H9 (cell line): Measurements from ENCODE around the gene CDKN2AIPNL. TPM values are rescaled to one million over a fixed set of nuclear protein-coding genes. Genes with fewer than 3 reads are reported as not detected.

Experiments used
- DNase-seq: peaks from one replicate; pipeline ENCODE4 v3.0.0-alpha.2; 2017
- H2AFZ ChIP-seq: one replicate; pipeline ENCODE4 v1.6.1; 2013; ENCODE audit warnings: mild to moderate bottlenecking, low read length, control low read depth, moderate library complexity
- H2AK5ac ChIP-seq: 2 replicates; pipeline ENCODE4 v1.6.1; 2013; ENCODE audit warnings: low read length, control low read depth, mixed read lengths; ENCODE audit not compliant: insufficient read length
- H2BK120ac ChIP-seq: one replicate; pipeline ENCODE4 v1.6.1; 2013; ENCODE audit warnings: low read depth, mild to moderate bottlenecking, low read length, control low read depth, inconsistent platforms; ENCODE audit not compliant: poor library complexity, severe bottlenecking
- H2BK12ac ChIP-seq: 2 replicates; pipeline ENCODE4 v1.6.1; 2013; ENCODE audit warnings: low read length, control low read depth, mixed read lengths, low read depth; ENCODE audit not compliant: insufficient read length
- H2BK15ac ChIP-seq: 2 replicates; pipeline ENCODE4 v1.6.1; 2013; ENCODE audit warnings: low read depth, low read length, control low read depth
- H2BK20ac ChIP-seq: one replicate; pipeline ENCODE4 v1.6.1; 2013; ENCODE audit warnings: low read depth, mild to moderate bottlenecking, low read length, control low read depth, inconsistent platforms; ENCODE audit not compliant: poor library complexity, severe bottlenecking
- H2BK5ac ChIP-seq: 2 replicates; pipeline ENCODE4 v1.6.1; 2013; ENCODE audit warnings: low read length, control low read depth, mixed read lengths; ENCODE audit not compliant: insufficient read length
- H3K14ac ChIP-seq: 2 replicates; pipeline ENCODE4 v1.6.1; 2013; ENCODE audit warnings: low read length, control low read depth; ENCODE audit not compliant: insufficient read depth
- H3K18ac ChIP-seq: 2 replicates; pipeline ENCODE4 v1.6.1; 2013; ENCODE audit warnings: low read depth, mild to moderate bottlenecking, mixed read lengths, low read length, control low read depth; ENCODE audit not compliant: insufficient read length
- H3K23ac ChIP-seq: 2 replicates; pipeline ENCODE4 v1.6.1; 2013; ENCODE audit warnings: low read length, control low read depth, mixed read lengths, low read depth; ENCODE audit not compliant: insufficient read length
- H3K23me2 ChIP-seq: 2 replicates; pipeline ENCODE4 v1.6.1; 2013; ENCODE audit warnings: low read depth, mild to moderate bottlenecking, mixed read lengths, low read length, control low read depth; ENCODE audit not compliant: insufficient read length, poor library complexity, severe bottlenecking
- H3K27ac ChIP-seq: 2 replicates; pipeline ENCODE4 v1.5.1; 2013; ENCODE audit warnings: low read length, control low read depth, mixed read lengths, low read depth; ENCODE audit not compliant: insufficient read length
- H3K27me3 ChIP-seq: 2 replicates; pipeline ENCODE4 v1.6.1; 2013; ENCODE audit warnings: low read length, control low read depth, inconsistent platforms; ENCODE audit not compliant: insufficient read depth
- H3K4ac ChIP-seq: 2 replicates; pipeline ENCODE4 v1.6.1; 2013; ENCODE audit warnings: low read depth, mild to moderate bottlenecking, control low read depth, inconsistent platforms, low read length, moderate library complexity
- H3K4me1 ChIP-seq: 2 replicates; pipeline ENCODE4 v1.6.1; 2013; ENCODE audit warnings: low read length, control low read depth, inconsistent platforms; ENCODE audit not compliant: insufficient read depth
- H3K4me2 ChIP-seq: 2 replicates; pipeline ENCODE4 v1.6.1; 2013; ENCODE audit warnings: low read length, control low read depth, mixed read lengths; ENCODE audit not compliant: insufficient read length, insufficient read depth
- H3K56ac ChIP-seq: 2 replicates; pipeline ENCODE4 v1.6.1; 2013; ENCODE audit warnings: low read depth, mild to moderate bottlenecking, mixed read lengths, low read length, control low read depth; ENCODE audit not compliant: insufficient read length
- H3K79me1 ChIP-seq: 2 replicates; pipeline ENCODE4 v1.6.1; 2013; ENCODE audit warnings: low read depth, mild to moderate bottlenecking, moderate library complexity, low read length, control low read depth, inconsistent platforms; ENCODE audit not compliant: insufficient read depth, poor library complexity, severe bottlenecking
- H3K79me2 ChIP-seq: 2 replicates; pipeline ENCODE4 v1.6.1; 2013; ENCODE audit warnings: low read length, control low read depth, inconsistent platforms; ENCODE audit not compliant: insufficient read depth
- H3K9ac ChIP-seq: 2 replicates; pipeline ENCODE4 v1.6.1; 2013; ENCODE audit warnings: low read length, control low read depth, mixed read lengths; ENCODE audit not compliant: insufficient read length; ENCODE audit errors: extremely low read depth
- H3K9me3 ChIP-seq: one replicate; pipeline ENCODE4 v1.6.1; 2013; ENCODE audit warnings: low read depth, low read length, inconsistent platforms; ENCODE audit not compliant: control insufficient read depth
- H3T11ph ChIP-seq: one replicate; pipeline ENCODE4 v1.6.1; 2013; ENCODE audit warnings: mild to moderate bottlenecking, low read length, control low read depth, inconsistent platforms
- H4K20me1 ChIP-seq: one replicate; pipeline ENCODE4 v1.6.1; 2013; ENCODE audit not compliant: control insufficient read depth, insufficient read length, insufficient read depth
- H4K5ac ChIP-seq: 2 replicates; pipeline ENCODE4 v1.6.1; 2013; ENCODE audit warnings: low read depth, mild to moderate bottlenecking, mixed read lengths, low read length, control low read depth; ENCODE audit not compliant: insufficient read length
- H4K8ac ChIP-seq: replicated peaks from 2 replicates; pipeline ENCODE4 v1.6.1; 2013; ENCODE audit warnings: low read length, control low read depth, mixed read lengths, low read depth; ENCODE audit not compliant: insufficient read length
- H4K91ac ChIP-seq: 2 replicates; pipeline ENCODE4 v1.6.1; 2013; ENCODE audit warnings: low read depth, mild to moderate bottlenecking, moderate library complexity, mixed read lengths, low read length, control low read depth; ENCODE audit not compliant: insufficient read length
- H3K27ac Mint-ChIP-seq, 3 experiments: 2 replicates in 2 of 3; 3 replicates in 1 of 3; pipeline ENCODE4 v1.8.0; 2020 to 2021; ENCODE audit warnings: mixed read lengths in 3 of 3, mild to moderate bottlenecking in 1 of 3, moderate library complexity in 1 of 3
- H3K27me3 Mint-ChIP-seq: 2 replicates; pipeline ENCODE4 v1.8.0; 2021; ENCODE audit warnings: low read depth, mild to moderate bottlenecking, moderate library complexity, mixed read lengths
- H3K36me3 Mint-ChIP-seq, 3 experiments: 2 replicates in 2 of 3; 3 replicates in 1 of 3; pipeline ENCODE4 v1.8.0; 2020 to 2021; ENCODE audit warnings: low read depth in 3 of 3, mixed read lengths in 3 of 3; ENCODE audit not compliant: insufficient read depth in 1 of 3
- H3K4me1 Mint-ChIP-seq, 2 experiments: 2 replicates each; pipeline ENCODE4 v1.8.0; 2020; ENCODE audit warnings: mixed read lengths in 2 of 2
- H3K4me3 Mint-ChIP-seq, 2 experiments: 2 replicates in 1 of 2; 3 replicates in 1 of 2; pipeline ENCODE4 v1.8.0; 2020 to 2021; ENCODE audit warnings: mild to moderate bottlenecking in 2 of 2, mixed read lengths in 2 of 2, moderate library complexity in 1 of 2
- H3K9me3 Mint-ChIP-seq, 2 experiments: 2 replicates in 1 of 2; 3 replicates in 1 of 2; pipeline ENCODE4 v1.8.0; 2020; ENCODE audit warnings: mild to moderate bottlenecking in 2 of 2, mixed read lengths in 2 of 2, moderate library complexity in 1 of 2
- CTCF ChIP-seq: fragments of 200-600 bp; sonication (generic); conservative IDR thresholded peaks from 3 replicates; pipeline ENCODE4 v1.8.0; 2021; ENCODE audit warnings: antibody characterized with exemption, mild to moderate bottlenecking
- WGBS: extraction: QIAGEN DNeasy Blood & Tissue Kit; methylation state at CpG from one replicate; pipeline ENCODE4 v1.1.7; 2013; ENCODE audit warnings: missing lambda C conversion rate, low lambda C conversion rate, mixed read lengths; ENCODE audit not compliant: insufficient read length; ENCODE audit errors: extremely low coverage; 5-methylcytosine and 5-hydroxymethylcytosine counted together
- total RNA-seq: library from RNA; stranded (reverse); gene quantifications from 2 replicates; pipeline ENCODE4 v1.2.1, GENCODE V29; 2021

The CDKN2AIPNL gene
- total RNA-seq, 1 experiment from 2014 or later, result 60.0 TPM

GRCh38 chr5:134432174-134432573 is 20.5 kb upstream of the CDKN2AIPNL start:
- no peak for DNase-seq
- Histone ChIP-seq H3K79me2 (no peaks in the 10 kb centered on the region; the same call in 1 of the 2 replicates), H4K20me1 (no peaks in the 10 kb centered on the region), H3K14ac (no peak overlapping the region), H3K79me1 (no peaks in the 10 kb centered on the region), H3K4me2 (no peak overlapping the region), H3K4ac (no peak overlapping the region), H4K5ac (no peak overlapping the region), H3K9ac (no peak overlapping the region), H2AFZ (no peak overlapping the region), H3K4me1 (no peaks in the 10 kb centered on the region; the same call in 1 of the 2 replicates), H2BK15ac (no peak overlapping the region), H3T11ph (no peak overlapping the region), H3K23ac (no peak overlapping the region), H4K8ac (no peak overlapping the region), H2BK120ac (no peak overlapping the region), H2BK5ac (no peak overlapping the region), H4K91ac (no peak overlapping the region), H3K56ac (no peak overlapping the region), H3K18ac (no peak overlapping the region), H2AK5ac (no peak overlapping the region), H2BK20ac (no peak overlapping the region), H3K27me3 (no peaks in the 10 kb centered on the region), H3K9me3 (no peaks in the 10 kb centered on the region), H3K27ac (no peak overlapping the region), H2BK12ac (no peak overlapping the region), H3K23me2 (peaks cover 6% of the 10 kb centered on the region)
- Mint-ChIP-seq H3K4me3 (no peak overlapping the region), H3K4me1 (peaks cover 51 to 64% of the 10 kb centered on the region in 2 experiments), H3K36me3 (peaks cover 7 to 26% (median 10%) of the 10 kb centered on the region in 3 experiments; a peak in 4 of 7 replicates), H3K27me3 (no peaks in the 10 kb centered on the region; the same call in 1 of the 2 replicates), H3K27ac (peak overlapping the region in 1 of 3 experiments; percentile 78; a peak in 2 of 7 replicates), H3K9me3 (no peaks in the 10 kb centered on the region)
- no peak for TF ChIP-seq CTCF
- no CpG with 5 or more reads among the region's 4 CpGs for WGBS
